Measurements from ENCODE around the gene ARHGDIG.

DNA sequence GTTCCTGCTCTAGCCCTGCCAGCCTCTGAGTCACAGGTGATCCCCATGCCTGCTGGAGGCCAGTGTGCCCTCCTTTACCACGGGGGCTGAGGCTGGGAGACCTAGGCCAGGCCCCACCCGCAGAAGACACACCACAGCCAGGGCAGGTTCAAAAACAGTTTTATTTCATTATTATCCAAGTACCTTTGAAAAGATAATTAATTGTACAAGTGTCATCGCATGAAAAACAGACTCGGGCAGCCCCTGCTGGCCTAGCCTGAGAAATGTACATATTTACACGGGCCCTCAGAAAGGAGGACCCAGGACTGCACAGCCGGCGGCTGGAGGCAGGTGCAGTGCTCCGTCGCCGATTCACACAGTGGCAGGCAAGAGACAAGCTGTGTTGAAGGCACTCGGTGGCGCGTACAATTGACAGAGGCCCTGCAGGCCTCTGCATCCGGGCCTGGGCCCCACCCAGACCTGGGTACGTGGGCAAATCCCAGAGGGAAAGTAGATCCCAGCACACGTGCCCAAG, 7.0 kb downstream of the ARHGDIG start:
- TF ChIP-seq SUZ12 (IDR thresholded peaks at IDR 0.05; ENCODE audit: extremely low read depth, insufficient read depth, insufficient read length) (no peak), YY1 (IDR thresholded peaks at IDR 0.05; ENCODE audit: insufficient read depth, insufficient read length) (no peak), ZNF274 (IDR thresholded peaks at IDR 0.05; ENCODE audit: low read depth, low read length) (no peak)
